ENCODE measurements around the gene ZBTB16. TPM values are rescaled to one million over a fixed set of nuclear protein-coding genes. Genes with fewer than 3 reads are reported as not detected.

ZBTB16 gene
- total RNA-seq, 1 donor from 2014 or later, result 0.54 TPM

GRCh38 chr11:114077482-114078305 lies 18.2 kb downstream of the ZBTB16 start:
- Mint-ChIP-seq H3K9me3 (ENCODE audit: unreplicated experiment) (no peaks in the 10 kb centered on the region), H3K27me3 (ENCODE audit: unreplicated experiment) (peaks cover 5% of the 10 kb centered on the region), H3K4me1 (ENCODE audit: unreplicated experiment) (peaks cover 20% of the 10 kb centered on the region), H3K4me3 (ENCODE audit: unreplicated experiment) (no peak overlapping the region), H3K27ac (ENCODE audit: unreplicated experiment) (no peak overlapping the region), H3K36me3 (ENCODE audit: low read depth, unreplicated experiment) (no peaks in the 10 kb centered on the region)
- DNase-seq (ENCODE audit: low spot score), result no peak
- TF ChIP-seq CTCF (IDR thresholded peaks at IDR 0.05; ENCODE audit: unreplicated experiment), result no peak

- H3K4me3 Mint-ChIP-seq (ENCODE audit: unreplicated experiment), result no peak overlapping the region
- no peaks in the 10 kb centered on the region for H3K36me3 Mint-ChIP-seq (ENCODE audit: low read depth, unreplicated experiment)
- H3K9me3 Mint-ChIP-seq (ENCODE audit: unreplicated experiment), result no peaks in the 10 kb centered on the region
- TF ChIP-seq CTCF (IDR thresholded peaks at IDR 0.05; ENCODE audit: unreplicated experiment), result no peak
- H3K27ac Mint-ChIP-seq (ENCODE audit: unreplicated experiment), result no peak overlapping the region
- H3K27me3 Mint-ChIP-seq (ENCODE audit: unreplicated experiment), result peaks cover 5% of the 10 kb centered on the region
- no peak for DNase-seq (ENCODE audit: low spot score)
- H3K4me1 Mint-ChIP-seq (ENCODE audit: unreplicated experiment), result peaks cover 20% of the 10 kb centered on the region
These were observed 18.9 kb downstream of the ZBTB16 start for GRCh38 chr11:114078423-114078822.

GRCh38 chr11:114079511-114080065 lies 20.1 kb downstream of the ZBTB16 start:
- Mint-ChIP-seq H3K36me3 (ENCODE audit: low read depth, unreplicated experiment) (no peaks in the 10 kb centered on the region), H3K4me3 (ENCODE audit: unreplicated experiment) (no peak overlapping the region), H3K27me3 (ENCODE audit: unreplicated experiment) (peaks cover 6% of the 10 kb centered on the region), H3K4me1 (ENCODE audit: unreplicated experiment) (peaks cover 17% of the 10 kb centered on the region), H3K9me3 (ENCODE audit: unreplicated experiment) (no peaks in the 10 kb centered on the region), H3K27ac (ENCODE audit: unreplicated experiment) (no peak overlapping the region)
- TF ChIP-seq CTCF (IDR thresholded peaks at IDR 0.05; ENCODE audit: unreplicated experiment), result no peak
- DNase-seq (ENCODE audit: low spot score), result no peak

GRCh38 chr11:114080219-114080618 lies 20.7 kb downstream of the ZBTB16 start:
- Mint-ChIP-seq H3K4me3 (ENCODE audit: unreplicated experiment) (no peak overlapping the region), H3K27ac (ENCODE audit: unreplicated experiment) (no peak overlapping the region), H3K36me3 (ENCODE audit: low read depth, unreplicated experiment) (no peaks in the 10 kb centered on the region), H3K27me3 (ENCODE audit: unreplicated experiment) (peaks cover 6% of the 10 kb centered on the region), H3K9me3 (ENCODE audit: unreplicated experiment) (no peaks in the 10 kb centered on the region), H3K4me1 (ENCODE audit: unreplicated experiment) (peaks cover 12% of the 10 kb centered on the region)
- DNase-seq (ENCODE audit: low spot score), result no peak
- no peak for TF ChIP-seq CTCF (IDR thresholded peaks at IDR 0.05; ENCODE audit: unreplicated experiment)

GRCh38 chr11:114080769-114081168 lies 21.3 kb downstream of the ZBTB16 start:
- Mint-ChIP-seq H3K36me3 (ENCODE audit: low read depth, unreplicated experiment) (no peaks in the 10 kb centered on the region), H3K27ac (ENCODE audit: unreplicated experiment) (no peak overlapping the region), H3K27me3 (ENCODE audit: unreplicated experiment) (peaks cover 6% of the 10 kb centered on the region), H3K4me3 (ENCODE audit: unreplicated experiment) (no peak overlapping the region), H3K4me1 (ENCODE audit: unreplicated experiment) (peaks cover 16% of the 10 kb centered on the region), H3K9me3 (ENCODE audit: unreplicated experiment) (no peaks in the 10 kb centered on the region)
- no peak for DNase-seq (ENCODE audit: low spot score)
- no peak for TF ChIP-seq CTCF (IDR thresholded peaks at IDR 0.05; ENCODE audit: unreplicated experiment)

Measured in endothelial cell (in vitro differentiated cells).